CD4-positive, alpha-beta T cell treated with Interleukin-6 at 100 ng/mL for 8 hours (primary cell): ENCODE results near the gene C9orf50.
"Not testable (repeated sequence)": the region's sequence is repeated elsewhere in the genome, so short reads cannot be mapped to it uniquely, and the experiment has no call there.

Experiments
- DNase-seq: peaks from one replicate; pipeline ENCODE4 v3.0.0-alpha.2; 2020; ENCODE audit warnings: mixed read lengths, low spot score

Gene C9orf50

GRCh38 chr9:129610473-129611306 lies 10.2 kb downstream of the C9orf50 start:
- DNase-seq = peak; percentile 68

- DNase-seq = no peak
Measured at GRCh38 chr9:129610213-129610472, 10.8 kb downstream of the C9orf50 start.

- peak; percentile 75 for DNase-seq
Measured at GRCh38 chr9:129609486-129610212, 11.3 kb downstream of the C9orf50 start.

GRCh38 chr9:129608561-129609481 lies 12.1 kb downstream of the C9orf50 start:
- no peak for DNase-seq

- DNase-seq = no peak
Measured at GRCh38 chr9:129607027-129607387, 13.9 kb downstream of the C9orf50 start.

GRCh38 chr9:129606161-129607026 lies 14.5 kb downstream of the C9orf50 start:
- no peak for DNase-seq

GRCh38 chr9:129604766-129605163 lies 16.1 kb downstream of the C9orf50 start:
- DNase-seq = no peak

GRCh38 chr9:129604056-129604765 lies 16.7 kb downstream of the C9orf50 start:
- no peak for DNase-seq

- DNase-seq = no peak
Measured at GRCh38 chr9:129602598-129603415, 18.1 kb downstream of the C9orf50 start.

GRCh38 chr9:129601082-129601674 lies 19.7 kb downstream of the C9orf50 start:
- no peak for DNase-seq

- no peak for DNase-seq
Measured at GRCh38 chr9:129598089-129598596, 22.8 kb downstream of the C9orf50 start.

GRCh38 chr9:129597355-129598088 lies 23.4 kb downstream of the C9orf50 start:
- DNase-seq = peak; percentile 33

- no peak for DNase-seq
Measured at GRCh38 chr9:129596541-129597331, 24.2 kb downstream of the C9orf50 start.

- DNase-seq = no peak
Measured at GRCh38 chr9:129595903-129596540, 24.9 kb downstream of the C9orf50 start.

GRCh38 chr9:129595311-129595741 lies 25.6 kb downstream of the C9orf50 start:
- no peak for DNase-seq

- no peak for DNase-seq
Measured at GRCh38 chr9:129594632-129595031, 26.3 kb downstream of the C9orf50 start.

GRCh38 chr9:129592790-129593189 lies 28.1 kb downstream of the C9orf50 start:
- not testable (repeated sequence) for DNase-seq
